K562 (cell line): ENCODE measurements around the gene SCAMP1. TPM values are rescaled to one million over a fixed set of nuclear protein-coding genes. Genes with fewer than 3 reads are reported as not detected.

Experiments used
- AFF1 ChIP-seq, 2 experiments: fragments of 450-650 bp; IDR thresholded peaks; 2 replicates each; pipeline ENCODE4 v1.6.1; 2018; ENCODE audit warnings: mild to moderate bottlenecking in 2 of 2, low read depth in 1 of 2; ENCODE audit not compliant: partially characterized antibody in 2 of 2
- NFIC ChIP-seq: fragments of 450-650 bp; IDR thresholded peaks from 2 replicates; pipeline ENCODE4 v1.6.1; 2017; ENCODE audit warnings: mild to moderate bottlenecking, inconsistent platforms
- PYGO2 ChIP-seq: fragments of 450-650 bp; IDR thresholded peaks from 2 replicates; pipeline ENCODE4 v1.6.1; 2016; ENCODE audit warnings: mild to moderate bottlenecking, missing genetic modification characterization, moderate library complexity, missing compliant biosample characterization
- SMARCE1 ChIP-seq: fragments of 450-650 bp; IDR thresholded peaks from 2 replicates; pipeline ENCODE4 v1.7.1; 2016; ENCODE audit warnings: mild to moderate bottlenecking
- STAT5A ChIP-seq: IDR thresholded peaks from 2 replicates; pipeline ENCODE4 v1.6.1; 2012; ENCODE audit warnings: low read length, inconsistent platforms, borderline replicate concordance
- ZC3H8 ChIP-seq: fragments of 450-650 bp; IDR thresholded peaks from 2 replicates; pipeline ENCODE4 v1.6.1; 2017
- ZNF316 ChIP-seq: fragments of 450-650 bp; IDR thresholded peaks from 2 replicates; pipeline ENCODE4 v1.6.1; 2016
- ZNF639 ChIP-seq, 2 experiments: fragments of 200-800 bp in 1 of 2; sonication (Bioruptor generic) in 1 of 2; sonication (generic) in 1 of 2; formaldehyde crosslinking in 1 of 2; IDR thresholded peaks in 1 of 2; conservative IDR thresholded peaks in 1 of 2; 2 replicates each; pipeline versions ENCODE4 v1.5.0 to v1.6.1; 2016 to 2020; ENCODE audit warnings: missing compliant biosample characterization in 1 of 2, missing genetic modification characterization in 1 of 2, missing genetic modification reagents in 1 of 2
- ZNF830 ChIP-seq: fragments of 250-450 bp; sonication (Bioruptor Pico); IDR thresholded peaks from 2 replicates; pipeline ENCODE4 v1.5.0; 2021; ENCODE audit warnings: mild to moderate bottlenecking
- polyA plus RNA-seq, 8 experiments: library from polyadenylated mRNA; depleted of rRNA in 4 of 8; stranded (reverse) in 5 of 8; unstranded in 3 of 8; fragments of >200 nt; fragmentation: Nextera tagmentation in 2 of 8; fragmentation: Illumina TruSeq in 1 of 8; extraction: Ambion mirVana in 2 of 8; extraction: Trizol in 1 of 8; gene quantifications; 2 replicates each; pipeline versions ENCODE4 v1.2.1 to v1.2.3, GENCODE V29; 2011 to 2014; ENCODE audit warnings: inconsistent platforms in 1 of 8, missing spikeins in 1 of 8
- total RNA-seq, 7 experiments: library from RNA; depleted of rRNA in 6 of 7; stranded (reverse); fragments of >200 nt in 6 of 7; fragmentation: Illumina TruSeq in 2 of 7; extraction: Trizol in 2 of 7; gene quantifications; 2 replicates each; pipeline versions ENCODE4 v1.2.1 to v1.2.3, GENCODE V29; 2011 to 2021; ENCODE audit warnings: low replicate concordance in 1 of 7
- TF ChIP-seq, protein P1 (sequence below): IDR thresholded peaks from 2 replicates; pipeline ENCODE4 v1.6.1; 2011; ENCODE audit warnings: borderline replicate concordance, low read depth, mild to moderate bottlenecking, moderate library complexity, low read length; ENCODE audit not compliant: insufficient read depth, poor library complexity, severe bottlenecking
- TF ChIP-seq, protein P2 (sequence below): IDR thresholded peaks from 2 replicates; pipeline ENCODE4 v1.6.1; 2014; ENCODE audit warnings: antibody characterized with exemption
- TF ChIP-seq, protein P3 (sequence below): fragments of 250-450 bp; sonication (Bioruptor Pico); IDR thresholded peaks from 2 replicates; pipeline ENCODE4 v1.5.0; 2021; ENCODE audit warnings: mild to moderate bottlenecking, borderline replicate concordance
- TF ChIP-seq, protein P4 (sequence below): sonication (generic); formaldehyde crosslinking; IDR thresholded peaks from 2 replicates; pipeline ENCODE4 v1.8.0; 2022; ENCODE audit warnings: missing genetic modification reagents, mild to moderate bottlenecking, borderline replicate concordance

SCAMP1 gene
- total and polyA plus RNA-seq, 9 of the 15 experiments (the other 6 are each of a cell fraction or from before 2014, with no cell fraction given): 5.4 to 23.9 (median 13.8) TPM

GRCh38 chr5:78509884-78510769, 149.7 kb downstream of the SCAMP1 start (continued):
- TF ChIP-seq, protein P1, sequence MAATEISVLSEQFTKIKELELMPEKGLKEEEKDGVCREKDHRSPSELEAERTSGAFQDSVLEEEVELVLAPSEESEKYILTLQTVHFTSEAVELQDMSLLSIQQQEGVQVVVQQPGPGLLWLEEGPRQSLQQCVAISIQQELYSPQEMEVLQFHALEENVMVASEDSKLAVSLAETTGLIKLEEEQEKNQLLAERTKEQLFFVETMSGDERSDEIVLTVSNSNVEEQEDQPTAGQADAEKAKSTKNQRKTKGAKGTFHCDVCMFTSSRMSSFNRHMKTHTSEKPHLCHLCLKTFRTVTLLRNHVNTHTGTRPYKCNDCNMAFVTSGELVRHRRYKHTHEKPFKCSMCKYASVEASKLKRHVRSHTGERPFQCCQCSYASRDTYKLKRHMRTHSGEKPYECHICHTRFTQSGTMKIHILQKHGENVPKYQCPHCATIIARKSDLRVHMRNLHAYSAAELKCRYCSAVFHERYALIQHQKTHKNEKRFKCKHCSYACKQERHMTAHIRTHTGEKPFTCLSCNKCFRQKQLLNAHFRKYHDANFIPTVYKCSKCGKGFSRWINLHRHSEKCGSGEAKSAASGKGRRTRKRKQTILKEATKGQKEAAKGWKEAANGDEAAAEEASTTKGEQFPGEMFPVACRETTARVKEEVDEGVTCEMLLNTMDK: no peak
- no peak for TF ChIP-seq AFF1 (IDR thresholded peaks at IDR 0.05; ENCODE audit: low read depth in 1 of 2, partially characterized antibody in 2 of 2)
- TF ChIP-seq, protein P2, sequence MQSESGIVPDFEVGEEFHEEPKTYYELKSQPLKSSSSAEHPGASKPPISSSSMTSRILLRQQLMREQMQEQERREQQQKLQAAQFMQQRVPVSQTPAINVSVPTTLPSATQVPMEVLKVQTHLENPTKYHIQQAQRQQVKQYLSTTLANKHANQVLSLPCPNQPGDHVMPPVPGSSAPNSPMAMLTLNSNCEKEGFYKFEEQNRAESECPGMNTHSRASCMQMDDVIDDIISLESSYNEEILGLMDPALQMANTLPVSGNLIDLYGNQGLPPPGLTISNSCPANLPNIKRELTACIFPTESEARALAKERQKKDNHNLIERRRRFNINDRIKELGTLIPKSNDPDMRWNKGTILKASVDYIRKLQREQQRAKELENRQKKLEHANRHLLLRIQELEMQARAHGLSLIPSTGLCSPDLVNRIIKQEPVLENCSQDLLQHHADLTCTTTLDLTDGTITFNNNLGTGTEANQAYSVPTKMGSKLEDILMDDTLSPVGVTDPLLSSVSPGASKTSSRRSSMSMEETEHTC: no peak
- TF ChIP-seq ZNF316: peak; percentile 45
- TF ChIP-seq, protein P3, sequence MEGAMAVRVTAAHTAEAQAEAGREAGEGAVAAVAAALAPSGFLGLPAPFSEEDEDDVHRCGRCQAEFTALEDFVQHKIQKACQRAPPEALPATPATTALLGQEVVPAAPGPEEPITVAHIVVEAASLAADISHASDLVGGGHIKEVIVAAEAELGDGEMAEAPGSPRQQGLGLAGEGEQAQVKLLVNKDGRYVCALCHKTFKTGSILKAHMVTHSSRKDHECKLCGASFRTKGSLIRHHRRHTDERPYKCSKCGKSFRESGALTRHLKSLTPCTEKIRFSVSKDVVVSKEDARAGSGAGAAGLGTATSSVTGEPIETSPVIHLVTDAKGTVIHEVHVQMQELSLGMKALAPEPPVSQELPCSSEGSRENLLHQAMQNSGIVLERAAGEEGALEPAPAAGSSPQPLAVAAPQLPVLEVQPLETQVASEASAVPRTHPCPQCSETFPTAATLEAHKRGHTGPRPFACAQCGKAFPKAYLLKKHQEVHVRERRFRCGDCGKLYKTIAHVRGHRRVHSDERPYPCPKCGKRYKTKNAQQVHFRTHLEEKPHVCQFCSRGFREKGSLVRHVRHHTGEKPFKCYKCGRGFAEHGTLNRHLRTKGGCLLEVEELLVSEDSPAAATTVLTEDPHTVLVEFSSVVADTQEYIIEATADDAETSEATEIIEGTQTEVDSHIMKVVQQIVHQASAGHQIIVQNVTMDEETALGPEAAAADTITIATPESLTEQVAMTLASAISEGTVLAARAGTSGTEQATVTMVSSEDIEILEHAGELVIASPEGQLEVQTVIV (CRISPR knock-in tag): no peak
- TF ChIP-seq SMARCE1: peak; percentile 38; the same call in 1 of the 2 replicates
- peak in 1 of 2 experiments; percentile 35; a peak in 1 of 4 replicates for TF ChIP-seq ZNF639 (CRISPR knock-in tag; conservative IDR thresholded peaks at IDR 0.05 in 1 of 2, IDR thresholded peaks at IDR 0.05 in 1 of 2)
- no peak for TF ChIP-seq STAT5A
- TF ChIP-seq PYGO2 (tag): no peak
- no peak for TF ChIP-seq ZC3H8
- TF ChIP-seq NFIC: peak; percentile 36
- TF ChIP-seq, protein P4, sequence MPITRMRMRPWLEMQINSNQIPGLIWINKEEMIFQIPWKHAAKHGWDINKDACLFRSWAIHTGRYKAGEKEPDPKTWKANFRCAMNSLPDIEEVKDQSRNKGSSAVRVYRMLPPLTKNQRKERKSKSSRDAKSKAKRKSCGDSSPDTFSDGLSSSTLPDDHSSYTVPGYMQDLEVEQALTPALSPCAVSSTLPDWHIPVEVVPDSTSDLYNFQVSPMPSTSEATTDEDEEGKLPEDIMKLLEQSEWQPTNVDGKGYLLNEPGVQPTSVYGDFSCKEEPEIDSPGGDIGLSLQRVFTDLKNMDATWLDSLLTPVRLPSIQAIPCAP (CRISPR knock-in tag): no peak
- no peak; the same call in 1 of the 2 replicates for TF ChIP-seq ZNF830
